WTC11 (cell line): ENCODE data around the gene STOX2. TPM values are rescaled to one million over a fixed set of nuclear protein-coding genes. Genes with fewer than 3 reads are reported as not detected.
A peak's percentile ranks its signal among the peaks of the same experiment; 100 is the strongest.
"Not testable (repeated sequence)": the region's sequence is repeated elsewhere in the genome, so short reads cannot be mapped to it uniquely, and the experiment has no call there.

Experiments
- ATAC-seq: fragments of 200-7000 bp; cut with Tn5 transposase; 2 replicates; pipeline ENCODE4 v1.10.0; 2021; ENCODE audit warnings: mild to moderate bottlenecking, moderate library complexity
- CTCF ChIA-PET: fragments of 300-600 bp; sonication (Branson Sonifier 250); formaldehyde crosslinking; loops from one replicate; lab custom pipeline; 2021; ENCODE audit warnings: antibody characterized with exemption; lab: Charles Lee
- POLR2A ChIA-PET: fragments of 350-600 bp; sonication (Branson Sonifier 250); formaldehyde crosslinking; loops from one replicate; lab custom pipeline; 2021; ENCODE audit warnings: antibody characterized with exemption; lab: Charles Lee
- DNase-seq: peaks from one replicate; pipeline ENCODE4 v3.0.0; 2021; ENCODE audit warnings: low spot score
- H3K27ac Mint-ChIP-seq: 2 replicates; pipeline ENCODE4 v1.8.0; 2021; ENCODE audit warnings: mixed read lengths
- H3K27me3 Mint-ChIP-seq: 2 replicates; pipeline ENCODE4 v1.8.0; 2021; ENCODE audit warnings: low read depth, mild to moderate bottlenecking, moderate library complexity, mixed read lengths
- H3K36me3 Mint-ChIP-seq: 2 replicates; pipeline ENCODE4 v1.8.0; 2021; ENCODE audit warnings: mixed read lengths
- H3K4me1 Mint-ChIP-seq: 2 replicates; pipeline ENCODE4 v1.8.0; 2022; ENCODE audit warnings: mixed read lengths
- H3K4me3 Mint-ChIP-seq: 2 replicates; pipeline ENCODE4 v1.8.0; 2021; ENCODE audit warnings: mild to moderate bottlenecking, moderate library complexity, mixed read lengths
- H3K9me3 Mint-ChIP-seq: 2 replicates; pipeline ENCODE4 v1.8.0; 2021; ENCODE audit warnings: mixed read lengths
- FOXP1 ChIP-seq: sonication (generic); formaldehyde crosslinking; IDR thresholded peaks from 2 replicates; pipeline ENCODE4 v1.8.0; 2022; ENCODE audit warnings: missing genetic modification reagents, mild to moderate bottlenecking, moderate library complexity, borderline replicate concordance
- GRHL2 ChIP-seq: fragments of 250-450 bp; sonication (Bioruptor Pico); IDR thresholded peaks from 2 replicates; pipeline ENCODE4 v1.8.0; 2022; ENCODE audit warnings: mild to moderate bottlenecking, moderate library complexity; ENCODE audit not compliant: insufficient replicate concordance, severe bottlenecking
- GTF2I ChIP-seq: fragments of 250-450 bp; sonication (Bioruptor Pico); conservative IDR thresholded peaks from 2 replicates; pipeline ENCODE4 v1.4.0; 2021; ENCODE audit warnings: mild to moderate bottlenecking
- NFYB ChIP-seq: sonication (generic); formaldehyde crosslinking; conservative IDR thresholded peaks from 2 replicates; pipeline ENCODE4 v1.8.0; 2022; ENCODE audit warnings: low read depth, missing genetic modification reagents
- SP1 ChIP-seq: sonication (generic); formaldehyde crosslinking; conservative IDR thresholded peaks from 2 replicates; pipeline ENCODE4 v1.8.1; 2022; ENCODE audit warnings: missing genetic modification reagents
- TCF7 ChIP-seq: sonication (generic); formaldehyde crosslinking; IDR thresholded peaks from 2 replicates; pipeline ENCODE4 v1.8.0; 2022; ENCODE audit warnings: mild to moderate bottlenecking, low read depth, missing genetic modification reagents, moderate library complexity
- TP53 ChIP-seq: sonication (generic); formaldehyde crosslinking; IDR thresholded peaks from 2 replicates; pipeline ENCODE4 v1.8.1; 2023; ENCODE audit warnings: mild to moderate bottlenecking, missing genetic modification reagents
- ZNF219 ChIP-seq: sonication (generic); formaldehyde crosslinking; IDR thresholded peaks from 2 replicates; pipeline ENCODE4 v1.8.0; 2023; ENCODE audit warnings: missing genetic modification reagents, mild to moderate bottlenecking, borderline replicate concordance
- ZNF671 ChIP-seq: fragments of 250-450 bp; sonication (Bioruptor Pico); IDR thresholded peaks from 2 replicates; pipeline ENCODE4 v1.8.0; 2021; ENCODE audit warnings: mild to moderate bottlenecking
- total RNA-seq: library from RNA; stranded (reverse); gene quantifications from 3 replicates; pipeline ENCODE4 v1.2.3, GENCODE V29; 2021
- TF ChIP-seq, protein P1 (sequence below): sonication (generic); formaldehyde crosslinking; IDR thresholded peaks from 2 replicates; pipeline ENCODE4 v1.8.1; 2023; ENCODE audit warnings: mild to moderate bottlenecking, missing genetic modification reagents, borderline replicate concordance
- TF ChIP-seq, protein P2 (sequence below): sonication (generic); formaldehyde crosslinking; IDR thresholded peaks from 2 replicates; pipeline ENCODE4 v1.8.0; 2022; ENCODE audit warnings: missing genetic modification reagents
- TF ChIP-seq, protein P3 (sequence below): fragments of 250-450 bp; sonication (Bioruptor Pico); IDR thresholded peaks from 2 replicates; pipeline ENCODE4 v1.9.0; 2021; ENCODE audit warnings: mild to moderate bottlenecking, borderline replicate concordance
- TF ChIP-seq, protein P4 (sequence below): sonication (generic); formaldehyde crosslinking; IDR thresholded peaks from 2 replicates; pipeline ENCODE4 v1.8.1; 2023; ENCODE audit warnings: mild to moderate bottlenecking, moderate library complexity, missing genetic modification reagents
- TF ChIP-seq, protein P5 (sequence below): sonication (generic); formaldehyde crosslinking; IDR thresholded peaks from 2 replicates; pipeline ENCODE4 v1.8.1; 2022; ENCODE audit warnings: low read depth, mild to moderate bottlenecking, moderate library complexity, missing genetic modification reagents, borderline replicate concordance
- TF ChIP-seq, protein P6 (sequence below): sonication (generic); formaldehyde crosslinking; IDR thresholded peaks from 2 replicates; pipeline ENCODE4 v1.8.1; 2023; ENCODE audit warnings: mild to moderate bottlenecking, missing genetic modification reagents, moderate library complexity

The STOX2 gene
- total RNA-seq, 1 experiment from 2014 or later, result 31.6 TPM

DNA sequence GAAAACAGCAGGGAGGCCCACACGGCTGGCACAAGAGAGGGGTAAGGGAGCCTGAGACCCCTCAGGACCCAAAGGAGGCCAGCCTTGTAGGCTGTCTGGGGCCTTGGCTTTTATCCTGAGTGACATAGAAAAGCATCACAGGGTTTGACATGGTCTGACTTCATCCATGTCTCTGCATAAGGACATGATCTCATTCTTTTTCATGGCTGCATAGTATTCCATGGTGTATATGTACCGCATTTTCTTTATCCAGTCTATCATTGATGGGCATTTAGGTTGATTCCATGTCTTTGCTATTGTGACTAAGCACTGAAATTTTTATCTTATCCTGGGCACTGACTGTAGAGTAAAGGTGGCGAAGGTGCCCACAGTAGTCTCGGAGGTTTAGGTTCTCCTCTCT, 146.2 kb downstream of the STOX2 start:
- DNase-seq, H3K4me3 Mint-ChIP-seq, H3K27me3 Mint-ChIP-seq, POLR2A ChIA-PET, H3K27ac Mint-ChIP-seq, H3K4me1 Mint-ChIP-seq, ATAC-seq: not testable (repeated sequence)
- CTCF ChIA-PET, result interaction anchor here (1.0 kb wide), 1 partner anchor 193 kb away, joined by 3 read pairs; no protein-coding TSS in a partner anchor
- Mint-ChIP-seq H3K36me3 (peaks cover 13% of the 10 kb centered on the region), H3K9me3 (peaks cover 30% of the 10 kb centered on the region)
- 0 out of 2 replicates have a peak, but pooled peaks have one; percentile 4 for TF ChIP-seq GTF2I (CRISPR knock-in tag)

DNA sequence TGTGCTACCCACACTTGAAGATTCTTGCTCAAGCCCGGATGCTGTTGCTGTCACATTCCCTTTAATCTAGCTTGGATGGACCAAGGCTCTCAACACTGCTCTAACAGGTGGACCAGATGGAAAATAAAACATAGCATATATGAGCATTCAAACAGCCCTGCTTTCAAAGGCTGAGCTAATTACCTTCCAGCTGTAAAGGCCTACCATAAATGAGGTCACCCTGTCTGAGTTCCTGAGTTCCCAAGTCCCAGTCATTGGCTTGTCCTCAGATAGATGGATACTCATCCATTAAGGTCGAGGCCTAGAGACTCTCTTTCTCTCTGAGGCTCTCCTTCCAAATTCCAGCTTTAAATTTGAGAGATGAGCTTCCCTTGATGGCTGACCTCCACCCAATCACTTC, 147.5 kb downstream of the STOX2 start:
- DNase-seq, result no peak
- no peak overlapping the region for H3K4me3 Mint-ChIP-seq
- H3K27ac Mint-ChIP-seq, result no peak overlapping the region
- H3K36me3 Mint-ChIP-seq, result peaks cover 4% of the 10 kb centered on the region; the same call in 1 of the 2 replicates
- CTCF ChIA-PET, result interaction anchor here (0.9 to 1.2 kb wide), 2 partner anchors 14 to 45 kb away, joined by 3 read pairs; no protein-coding TSS in a partner anchor
- ATAC-seq, result no peak
- POLR2A ChIA-PET, result interaction anchor here (0.6 to 0.8 kb wide), 2 partner anchors 9 to 83 kb away, joined by 3 read pairs; no protein-coding TSS in a partner anchor
- H3K27me3 Mint-ChIP-seq, result no peaks in the 10 kb centered on the region; the same call in 1 of the 2 replicates
- peaks cover 8% of the 10 kb centered on the region for H3K4me1 Mint-ChIP-seq
- peaks cover 17% of the 10 kb centered on the region for H3K9me3 Mint-ChIP-seq
- TF ChIP-seq GRHL2 (no peak), NFYB (no peak), SP1 (CRISPR knock-in tag) (no peak), ZNF671 (CRISPR knock-in tag) (no peak)
- TF ChIP-seq, protein P1, sequence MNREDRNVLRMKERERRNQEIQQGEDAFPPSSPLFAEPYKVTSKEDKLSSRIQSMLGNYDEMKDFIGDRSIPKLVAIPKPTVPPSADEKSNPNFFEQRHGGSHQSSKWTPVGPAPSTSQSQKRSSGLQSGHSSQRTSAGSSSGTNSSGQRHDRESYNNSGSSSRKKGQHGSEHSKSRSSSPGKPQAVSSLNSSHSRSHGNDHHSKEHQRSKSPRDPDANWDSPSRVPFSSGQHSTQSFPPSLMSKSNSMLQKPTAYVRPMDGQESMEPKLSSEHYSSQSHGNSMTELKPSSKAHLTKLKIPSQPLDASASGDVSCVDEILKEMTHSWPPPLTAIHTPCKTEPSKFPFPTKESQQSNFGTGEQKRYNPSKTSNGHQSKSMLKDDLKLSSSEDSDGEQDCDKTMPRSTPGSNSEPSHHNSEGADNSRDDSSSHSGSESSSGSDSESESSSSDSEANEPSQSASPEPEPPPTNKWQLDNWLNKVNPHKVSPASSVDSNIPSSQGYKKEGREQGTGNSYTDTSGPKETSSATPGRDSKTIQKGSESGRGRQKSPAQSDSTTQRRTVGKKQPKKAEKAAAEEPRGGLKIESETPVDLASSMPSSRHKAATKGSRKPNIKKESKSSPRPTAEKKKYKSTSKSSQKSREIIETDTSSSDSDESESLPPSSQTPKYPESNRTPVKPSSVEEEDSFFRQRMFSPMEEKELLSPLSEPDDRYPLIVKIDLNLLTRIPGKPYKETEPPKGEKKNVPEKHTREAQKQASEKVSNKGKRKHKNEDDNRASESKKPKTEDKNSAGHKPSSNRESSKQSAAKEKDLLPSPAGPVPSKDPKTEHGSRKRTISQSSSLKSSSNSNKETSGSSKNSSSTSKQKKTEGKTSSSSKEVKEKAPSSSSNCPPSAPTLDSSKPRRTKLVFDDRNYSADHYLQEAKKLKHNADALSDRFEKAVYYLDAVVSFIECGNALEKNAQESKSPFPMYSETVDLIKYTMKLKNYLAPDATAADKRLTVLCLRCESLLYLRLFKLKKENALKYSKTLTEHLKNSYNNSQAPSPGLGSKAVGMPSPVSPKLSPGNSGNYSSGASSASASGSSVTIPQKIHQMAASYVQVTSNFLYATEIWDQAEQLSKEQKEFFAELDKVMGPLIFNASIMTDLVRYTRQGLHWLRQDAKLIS (CRISPR knock-in tag), result no peak
- TF ChIP-seq, protein P2, sequence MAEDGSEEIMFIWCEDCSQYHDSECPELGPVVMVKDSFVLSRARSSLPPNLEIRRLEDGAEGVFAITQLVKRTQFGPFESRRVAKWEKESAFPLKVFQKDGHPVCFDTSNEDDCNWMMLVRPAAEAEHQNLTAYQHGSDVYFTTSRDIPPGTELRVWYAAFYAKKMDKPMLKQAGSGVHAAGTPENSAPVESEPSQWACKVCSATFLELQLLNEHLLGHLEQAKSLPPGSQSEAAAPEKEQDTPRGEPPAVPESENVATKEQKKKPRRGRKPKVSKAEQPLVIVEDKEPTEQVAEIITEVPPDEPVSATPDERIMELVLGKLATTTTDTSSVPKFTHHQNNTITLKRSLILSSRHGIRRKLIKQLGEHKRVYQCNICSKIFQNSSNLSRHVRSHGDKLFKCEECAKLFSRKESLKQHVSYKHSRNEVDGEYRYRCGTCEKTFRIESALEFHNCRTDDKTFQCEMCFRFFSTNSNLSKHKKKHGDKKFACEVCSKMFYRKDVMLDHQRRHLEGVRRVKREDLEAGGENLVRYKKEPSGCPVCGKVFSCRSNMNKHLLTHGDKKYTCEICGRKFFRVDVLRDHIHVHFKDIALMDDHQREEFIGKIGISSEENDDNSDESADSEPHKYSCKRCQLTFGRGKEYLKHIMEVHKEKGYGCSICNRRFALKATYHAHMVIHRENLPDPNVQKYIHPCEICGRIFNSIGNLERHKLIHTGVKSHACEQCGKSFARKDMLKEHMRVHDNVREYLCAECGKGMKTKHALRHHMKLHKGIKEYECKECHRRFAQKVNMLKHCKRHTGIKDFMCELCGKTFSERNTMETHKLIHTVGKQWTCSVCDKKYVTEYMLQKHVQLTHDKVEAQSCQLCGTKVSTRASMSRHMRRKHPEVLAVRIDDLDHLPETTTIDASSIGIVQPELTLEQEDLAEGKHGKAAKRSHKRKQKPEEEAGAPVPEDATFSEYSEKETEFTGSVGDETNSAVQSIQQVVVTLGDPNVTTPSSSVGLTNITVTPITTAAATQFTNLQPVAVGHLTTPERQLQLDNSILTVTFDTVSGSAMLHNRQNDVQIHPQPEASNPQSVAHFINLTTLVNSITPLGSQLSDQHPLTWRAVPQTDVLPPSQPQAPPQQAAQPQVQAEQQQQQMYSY (CRISPR knock-in tag), result no peak
- TF ChIP-seq, protein P3, sequence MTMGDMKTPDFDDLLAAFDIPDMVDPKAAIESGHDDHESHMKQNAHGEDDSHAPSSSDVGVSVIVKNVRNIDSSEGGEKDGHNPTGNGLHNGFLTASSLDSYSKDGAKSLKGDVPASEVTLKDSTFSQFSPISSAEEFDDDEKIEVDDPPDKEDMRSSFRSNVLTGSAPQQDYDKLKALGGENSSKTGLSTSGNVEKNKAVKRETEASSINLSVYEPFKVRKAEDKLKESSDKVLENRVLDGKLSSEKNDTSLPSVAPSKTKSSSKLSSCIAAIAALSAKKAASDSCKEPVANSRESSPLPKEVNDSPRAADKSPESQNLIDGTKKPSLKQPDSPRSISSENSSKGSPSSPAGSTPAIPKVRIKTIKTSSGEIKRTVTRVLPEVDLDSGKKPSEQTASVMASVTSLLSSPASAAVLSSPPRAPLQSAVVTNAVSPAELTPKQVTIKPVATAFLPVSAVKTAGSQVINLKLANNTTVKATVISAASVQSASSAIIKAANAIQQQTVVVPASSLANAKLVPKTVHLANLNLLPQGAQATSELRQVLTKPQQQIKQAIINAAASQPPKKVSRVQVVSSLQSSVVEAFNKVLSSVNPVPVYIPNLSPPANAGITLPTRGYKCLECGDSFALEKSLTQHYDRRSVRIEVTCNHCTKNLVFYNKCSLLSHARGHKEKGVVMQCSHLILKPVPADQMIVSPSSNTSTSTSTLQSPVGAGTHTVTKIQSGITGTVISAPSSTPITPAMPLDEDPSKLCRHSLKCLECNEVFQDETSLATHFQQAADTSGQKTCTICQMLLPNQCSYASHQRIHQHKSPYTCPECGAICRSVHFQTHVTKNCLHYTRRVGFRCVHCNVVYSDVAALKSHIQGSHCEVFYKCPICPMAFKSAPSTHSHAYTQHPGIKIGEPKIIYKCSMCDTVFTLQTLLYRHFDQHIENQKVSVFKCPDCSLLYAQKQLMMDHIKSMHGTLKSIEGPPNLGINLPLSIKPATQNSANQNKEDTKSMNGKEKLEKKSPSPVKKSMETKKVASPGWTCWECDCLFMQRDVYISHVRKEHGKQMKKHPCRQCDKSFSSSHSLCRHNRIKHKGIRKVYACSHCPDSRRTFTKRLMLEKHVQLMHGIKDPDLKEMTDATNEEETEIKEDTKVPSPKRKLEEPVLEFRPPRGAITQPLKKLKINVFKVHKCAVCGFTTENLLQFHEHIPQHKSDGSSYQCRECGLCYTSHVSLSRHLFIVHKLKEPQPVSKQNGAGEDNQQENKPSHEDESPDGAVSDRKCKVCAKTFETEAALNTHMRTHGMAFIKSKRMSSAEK (CRISPR knock-in tag), result no peak

DNA sequence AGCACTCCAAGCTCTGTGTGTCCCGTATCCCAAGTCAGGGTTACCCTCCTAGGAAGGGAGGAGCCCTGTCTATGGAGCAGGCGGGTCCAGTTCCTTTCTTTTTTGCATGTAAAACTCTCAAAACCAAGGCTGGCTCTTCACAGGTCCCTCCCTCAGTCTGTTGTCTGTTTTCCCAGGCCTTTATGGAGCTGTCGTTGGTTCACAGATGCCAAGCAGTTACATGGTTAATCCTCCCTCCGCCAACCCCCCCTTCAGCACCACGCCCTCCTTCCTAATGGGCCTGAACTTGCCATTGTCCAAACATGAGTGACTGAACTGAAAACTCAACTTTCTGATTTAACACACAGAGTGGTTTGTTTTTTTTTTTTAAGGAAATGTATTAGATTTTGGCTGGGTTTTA, 148.3 kb downstream of the STOX2 start:
- POLR2A ChIA-PET, result interaction anchor here (0.8 kb wide), 1 partner anchor 8 kb away, joined by 3 read pairs; no protein-coding TSS in a partner anchor
- H3K27ac Mint-ChIP-seq, result no peak overlapping the region
- no peak for DNase-seq
- peak; percentile 20; the same call in 1 of the 2 replicates for ATAC-seq
- TF ChIP-seq ZNF219 (CRISPR knock-in tag) (no peak), FOXP1 (CRISPR knock-in tag) (no peak), GRHL2 (no peak), TCF7 (CRISPR knock-in tag) (no peak), TP53 (CRISPR knock-in tag) (no peak)
- TF ChIP-seq, protein P4, sequence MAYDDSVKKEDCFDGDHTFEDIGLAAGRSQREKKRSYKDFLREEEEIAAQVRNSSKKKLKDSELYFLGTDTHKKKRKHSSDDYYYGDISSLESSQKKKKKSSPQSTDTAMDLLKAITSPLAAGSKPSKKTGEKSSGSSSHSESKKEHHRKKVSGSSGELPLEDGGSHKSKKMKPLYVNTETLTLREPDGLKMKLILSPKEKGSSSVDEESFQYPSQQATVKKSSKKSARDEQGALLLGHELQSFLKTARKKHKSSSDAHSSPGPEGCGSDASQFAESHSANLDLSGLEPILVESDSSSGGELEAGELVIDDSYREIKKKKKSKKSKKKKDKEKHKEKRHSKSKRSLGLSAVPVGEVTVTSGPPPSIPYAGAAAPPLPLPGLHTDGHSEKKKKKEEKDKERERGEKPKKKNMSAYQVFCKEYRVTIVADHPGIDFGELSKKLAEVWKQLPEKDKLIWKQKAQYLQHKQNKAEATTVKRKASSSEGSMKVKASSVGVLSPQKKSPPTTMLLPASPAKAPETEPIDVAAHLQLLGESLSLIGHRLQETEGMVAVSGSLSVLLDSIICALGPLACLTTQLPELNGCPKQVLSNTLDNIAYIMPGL, result no peak
- TF ChIP-seq, protein P5, sequence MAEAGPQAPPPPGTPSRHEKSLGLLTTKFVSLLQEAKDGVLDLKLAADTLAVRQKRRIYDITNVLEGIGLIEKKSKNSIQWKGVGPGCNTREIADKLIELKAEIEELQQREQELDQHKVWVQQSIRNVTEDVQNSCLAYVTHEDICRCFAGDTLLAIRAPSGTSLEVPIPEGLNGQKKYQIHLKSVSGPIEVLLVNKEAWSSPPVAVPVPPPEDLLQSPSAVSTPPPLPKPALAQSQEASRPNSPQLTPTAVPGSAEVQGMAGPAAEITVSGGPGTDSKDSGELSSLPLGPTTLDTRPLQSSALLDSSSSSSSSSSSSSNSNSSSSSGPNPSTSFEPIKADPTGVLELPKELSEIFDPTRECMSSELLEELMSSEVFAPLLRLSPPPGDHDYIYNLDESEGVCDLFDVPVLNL (CRISPR knock-in tag), result no peak
- TF ChIP-seq, protein P6, sequence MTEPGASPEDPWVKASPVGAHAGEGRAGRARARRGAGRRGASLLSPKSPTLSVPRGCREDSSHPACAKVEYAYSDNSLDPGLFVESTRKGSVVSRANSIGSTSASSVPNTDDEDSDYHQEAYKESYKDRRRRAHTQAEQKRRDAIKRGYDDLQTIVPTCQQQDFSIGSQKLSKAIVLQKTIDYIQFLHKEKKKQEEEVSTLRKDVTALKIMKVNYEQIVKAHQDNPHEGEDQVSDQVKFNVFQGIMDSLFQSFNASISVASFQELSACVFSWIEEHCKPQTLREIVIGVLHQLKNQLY (CRISPR knock-in tag), result no peak
- TF ChIP-seq, all 79 proteins: peak for 0
- H3K4me1 Mint-ChIP-seq, result peaks cover 8% of the 10 kb centered on the region
- H3K4me3 Mint-ChIP-seq, result no peak overlapping the region
- H3K36me3 Mint-ChIP-seq, result no peaks in the 10 kb centered on the region
- H3K27me3 Mint-ChIP-seq, result no peaks in the 10 kb centered on the region; the same call in 1 of the 2 replicates
- H3K9me3 Mint-ChIP-seq, result peaks cover 12% of the 10 kb centered on the region
- CTCF ChIA-PET, result no interaction called here
